Stimulated activated CD4-positive, alpha-beta T cell treated with anti-CD3 and anti-CD28 coated beads, Interleukin-15, amount 100 ng/mL, for 48 hours (primary cell): Measurements from ENCODE around the gene RTP3.

Source experiments
- DNase-seq, 2 donors: peaks; one replicate each; pipeline ENCODE4 v3.0.0-alpha.2; 2020; ENCODE audit warnings: low read depth in 2 of 2

Gene RTP3

GRCh38 chr3:46497556-46498265, at the start of gene RTP3:
Gene RTP3 (plus strand): TSS chr3:46497976. CDS start chr3:46498063, 87 bp downstream.
- DNase-seq, result no peak

- no peak for DNase-seq
These were observed 49.1 kb upstream of the RTP3 start for GRCh38 chr3:46448721-46449120.

DNA sequence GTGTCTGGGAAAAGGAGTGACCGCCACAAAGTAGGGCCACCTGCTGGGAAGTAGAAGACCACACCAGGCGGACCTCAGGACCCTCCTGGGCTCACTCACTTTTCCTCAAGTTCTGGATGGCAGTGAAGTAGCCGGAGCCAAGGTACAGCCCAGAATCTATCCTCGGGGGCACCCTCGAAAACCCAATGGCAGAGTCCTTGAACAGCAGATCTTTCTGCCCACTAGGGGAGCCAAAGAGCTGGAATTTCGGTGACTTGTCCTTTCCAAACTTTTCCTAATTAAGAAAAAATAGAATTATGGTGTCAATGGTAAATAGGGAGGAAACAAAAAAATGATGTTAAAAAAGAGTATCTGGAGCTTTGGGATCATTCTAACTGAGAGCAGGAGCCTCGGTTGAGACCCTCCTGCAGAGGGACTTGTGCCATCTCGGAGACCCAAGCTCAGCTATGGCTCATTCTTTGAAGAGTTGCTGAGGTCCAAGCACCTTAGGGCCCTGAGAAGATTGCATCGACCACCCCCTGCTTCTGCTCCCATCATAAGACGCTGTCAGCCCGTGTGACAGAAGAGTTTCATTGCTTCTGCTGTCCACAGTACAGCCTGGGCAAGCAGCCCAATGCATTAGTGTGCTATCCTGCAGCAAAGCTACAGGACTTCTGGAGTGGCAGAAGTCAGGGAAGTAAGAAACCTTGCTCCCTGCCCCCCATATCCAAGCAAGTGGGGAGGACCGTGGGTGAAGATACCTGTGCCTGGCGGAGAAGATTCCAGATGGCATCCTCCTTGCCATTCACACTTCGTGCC, 47.8 kb upstream of the RTP3 start:
- DNase-seq, result no peak

- no peak for DNase-seq
These were observed 44.1 kb upstream of the RTP3 start for GRCh38 chr3:46453526-46454208.

DNA sequence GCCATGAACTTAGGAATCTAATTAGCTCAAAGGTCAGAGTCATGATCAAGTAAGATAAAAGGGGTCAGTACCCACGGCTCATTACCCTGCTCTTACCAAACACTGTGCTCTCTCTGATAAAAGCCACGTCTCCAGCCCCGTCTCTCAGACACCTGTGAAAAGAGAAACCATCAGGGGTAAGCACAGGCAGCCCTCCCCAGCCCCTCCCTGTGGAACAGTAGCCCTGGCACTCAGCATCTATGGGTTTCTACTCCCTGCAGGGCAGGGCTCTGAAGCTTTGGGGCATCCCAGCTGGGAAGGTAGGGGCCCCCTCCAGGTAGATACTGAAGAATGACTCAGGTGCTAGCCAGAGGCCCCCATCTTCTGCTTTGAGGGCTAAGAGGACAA, 43.6 kb upstream of the RTP3 start:
- DNase-seq, result no peak

GRCh38 chr3:46454606-46455005, 43.2 kb upstream of the RTP3 start:
- DNase-seq, result no peak

- no peak for DNase-seq
These were observed 42.3 kb upstream of the RTP3 start for GRCh38 chr3:46455231-46456115.

- DNase-seq, result no peak
These were observed 41.7 kb upstream of the RTP3 start for GRCh38 chr3:46456118-46456517.

DNA sequence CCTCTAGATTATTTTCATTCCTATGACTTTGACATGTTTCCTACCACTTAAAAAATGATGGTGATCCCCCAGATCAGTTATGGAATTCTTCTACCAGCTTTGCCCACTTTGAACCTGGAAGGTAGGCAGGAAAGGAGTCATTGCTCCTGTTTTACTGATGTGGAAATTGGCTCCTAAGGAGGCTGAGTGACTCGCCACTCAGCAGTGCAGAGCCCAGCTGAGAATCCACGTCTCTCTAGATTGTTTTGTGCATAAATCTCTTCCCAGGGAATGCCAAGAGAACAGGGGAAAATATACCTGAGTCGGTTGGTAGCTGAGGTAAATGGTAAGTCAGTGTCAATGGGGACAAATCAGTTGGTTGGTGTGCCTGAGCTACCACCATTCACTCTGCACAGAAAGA, 37.7 kb upstream of the RTP3 start:
- no peak for DNase-seq

- no peak for DNase-seq
These were observed 35.7 kb upstream of the RTP3 start for GRCh38 chr3:46462111-46462510.

DNA sequence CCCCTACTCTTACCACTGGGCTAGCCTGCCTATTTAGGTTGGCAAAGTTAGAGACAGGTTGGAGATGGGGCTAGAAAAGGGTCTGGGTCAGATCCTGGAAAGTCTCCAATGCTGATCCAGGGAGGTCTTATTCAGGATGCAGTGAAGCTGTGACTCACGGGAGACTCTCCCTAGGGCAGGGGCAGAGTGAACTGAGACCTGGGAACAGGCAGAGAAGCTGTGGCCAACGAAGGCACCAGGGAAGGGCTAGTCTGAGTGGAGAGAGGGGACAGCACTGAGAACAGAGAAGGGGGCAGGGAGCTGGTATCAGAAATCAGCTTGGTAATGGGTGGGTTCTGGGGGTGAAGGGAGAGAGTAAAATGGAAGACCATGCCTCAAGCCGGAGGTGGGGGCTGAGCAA, 35.3 kb upstream of the RTP3 start:
- DNase-seq, result no peak

GRCh38 chr3:46463120-46463867, 34.5 kb upstream of the RTP3 start:
- no peak for DNase-seq

- DNase-seq, result no peak
These were observed 33.9 kb upstream of the RTP3 start for GRCh38 chr3:46463868-46464241.

DNA sequence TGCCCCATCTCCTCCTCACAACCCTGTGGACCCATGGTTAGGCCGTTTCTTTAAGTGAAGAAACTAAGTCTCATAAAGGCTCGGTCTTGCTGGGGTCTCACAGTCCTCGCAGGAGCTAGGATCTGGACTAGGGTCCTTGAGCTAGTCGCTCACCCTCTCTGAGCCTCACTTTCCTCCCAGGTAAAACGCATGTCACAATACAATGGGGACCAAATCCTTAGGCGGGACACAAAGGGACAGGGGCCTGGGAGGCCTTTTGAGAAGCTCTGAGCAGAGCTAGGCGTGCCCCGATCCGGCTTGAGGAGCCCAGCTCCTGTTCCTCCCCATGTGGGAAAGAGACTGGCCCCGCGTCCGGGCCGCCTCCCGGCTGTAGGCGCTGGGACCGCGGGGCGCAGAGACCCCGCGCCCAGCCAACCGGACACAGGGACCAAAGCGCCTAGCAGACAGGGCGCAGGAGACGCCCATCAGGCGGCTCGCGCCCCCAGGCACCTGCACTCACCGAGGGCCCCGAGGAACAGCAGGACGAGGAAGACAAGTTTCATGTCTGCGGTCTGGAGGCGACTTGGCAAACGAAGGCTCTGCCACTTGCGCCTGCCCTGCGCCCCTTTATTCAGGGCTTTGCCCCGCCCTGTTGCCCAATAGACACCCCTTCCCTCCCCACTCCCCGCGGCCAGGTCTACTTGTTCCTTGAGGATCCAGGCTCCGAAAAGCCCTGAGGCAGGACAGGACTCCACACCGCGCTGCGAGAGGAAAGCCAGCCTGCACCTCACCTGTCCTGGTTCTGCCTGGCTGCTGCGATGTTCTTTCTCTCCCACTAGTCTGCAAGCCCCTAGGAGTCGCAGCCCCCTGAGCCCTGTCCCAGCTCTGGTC, 33.2 kb upstream of the RTP3 start, which contains the start of gene LTF:
Gene LTF (minus strand): TSS at position 580 of the 870 bp plus-strand sequence. CDS start 38 bp downstream, at position 542.
- no peak for DNase-seq

DNA sequence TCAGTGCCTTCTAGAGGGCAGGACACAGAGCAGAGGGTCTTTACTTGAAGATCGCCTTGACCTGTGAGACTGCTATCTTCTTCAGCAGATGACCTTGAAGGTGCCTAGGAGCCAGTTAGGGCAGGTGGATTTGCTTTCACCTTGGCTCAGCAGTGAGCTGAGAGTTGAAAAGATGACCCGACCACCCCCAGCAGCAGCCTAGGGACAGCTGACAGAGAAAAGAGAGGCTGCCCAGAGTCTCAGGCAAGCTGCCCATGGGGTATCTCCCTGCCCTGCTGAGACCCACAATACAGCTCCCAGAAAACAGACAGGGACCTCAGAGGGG, 32.6 kb upstream of the RTP3 start:
- no peak for DNase-seq

- DNase-seq, result no peak
These were observed 31.5 kb upstream of the RTP3 start for GRCh38 chr3:46466273-46466672.

DNA sequence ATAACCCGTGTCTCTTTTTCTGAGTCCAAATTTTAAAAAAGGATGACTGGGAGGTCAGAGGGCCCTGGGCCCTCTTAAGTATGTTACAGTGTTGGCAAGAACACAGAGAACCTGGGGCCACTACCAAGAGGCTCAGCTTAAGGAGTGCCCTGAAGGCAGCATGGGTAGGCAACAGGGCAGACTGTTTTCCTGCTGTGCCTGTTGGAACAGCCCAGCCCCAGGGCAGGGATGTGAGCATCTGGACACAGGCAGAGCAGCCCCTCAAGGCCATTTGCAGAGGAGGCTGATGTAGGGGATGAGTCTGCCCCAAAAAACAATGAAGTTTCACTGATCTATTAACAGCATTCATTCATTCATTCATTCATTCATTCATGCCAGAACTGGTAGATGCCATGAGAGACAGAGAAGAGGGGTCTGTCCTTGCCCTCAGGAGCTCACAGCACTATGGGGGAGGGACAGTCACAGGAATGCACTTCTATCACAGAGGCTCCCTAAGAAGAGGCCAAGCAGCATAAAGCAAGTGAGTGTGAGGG, 30.8 kb upstream of the RTP3 start:
- DNase-seq, result no peak

DNA sequence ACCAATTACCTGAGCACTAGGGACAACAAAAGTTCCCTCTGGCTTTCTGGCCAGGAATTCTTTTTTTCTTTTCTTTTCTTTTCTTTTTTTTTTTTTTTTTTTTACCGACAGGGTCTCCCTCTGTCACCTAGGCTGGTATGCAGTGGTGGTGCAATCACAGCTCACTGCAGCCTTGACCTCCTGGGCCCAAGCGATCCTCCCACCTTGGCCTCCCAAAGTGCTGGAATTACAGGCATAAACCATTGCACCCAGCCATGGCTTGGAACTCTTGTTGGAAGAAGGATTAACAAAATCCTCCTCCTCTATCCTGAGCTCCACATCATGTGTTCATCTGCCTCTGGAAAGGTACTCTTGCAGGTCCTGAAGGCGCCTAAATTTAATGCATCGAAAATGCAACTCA, 30.2 kb upstream of the RTP3 start:
- DNase-seq, result no peak

GRCh38 chr3:46468753-46469600, 28.8 kb upstream of the RTP3 start:
- DNase-seq, result no peak
